Esophagus squamous epithelium (tissue), 5 donors: ENCODE data around the gene NEK9. TPM values are rescaled to one million over a fixed set of nuclear protein-coding genes. Genes with fewer than 3 reads are reported as not detected.

Source experiments
- DNase-seq: peaks from one replicate; lab custom pipeline; 2025; lab: John Stamatoyannopoulos, UW
- H3K27ac ChIP-seq, 4 donors: fragments of 200-600 bp; sonication (generic); one replicate each; pipeline ENCODE4 v1.5.1; 2016 to 2019; ENCODE audit warnings: mild to moderate bottlenecking in 1 of 4
- H3K27me3 ChIP-seq, 4 donors: fragments of 200-600 bp; sonication (generic); 1 replicate in 3 of 4; 2 replicates in 1 of 4; pipeline versions ENCODE4 v1.5.1 to v1.6.0; 2017 to 2021; ENCODE audit warnings: antibody characterized with exemption in 1 of 4
- H3K36me3 ChIP-seq, 3 donors: fragments of 200-600 bp; sonication (generic); one replicate each; pipeline ENCODE4 v1.5.1; 2016 to 2019
- H3K4me1 ChIP-seq, 3 donors: fragments of 200-600 bp; sonication (generic); one replicate each; pipeline ENCODE4 v1.5.1; 2017 to 2019
- H3K4me3 ChIP-seq, 4 donors: fragments of 200-600 bp; sonication (generic); 1 replicate in 3 of 4; 2 replicates in 1 of 4; pipeline ENCODE4 v1.5.1; 2016 to 2019; ENCODE audit warnings: mild to moderate bottlenecking in 2 of 4, moderate library complexity in 1 of 4
- H3K9me3 ChIP-seq, 3 donors: fragments of 200-600 bp; sonication (generic); one replicate each; pipeline ENCODE4 v1.5.1; 2016 to 2019
- CTCF ChIP-seq, 6 experiments: fragments of 450-650 bp in 4 of 6; fragments of 200-600 bp in 2 of 6; sonication (generic) in 2 of 6; IDR thresholded peaks; one replicate each; pipeline ENCODE4 v1.5.1; 2016 to 2019; ENCODE audit warnings: antibody characterized with exemption in 6 of 6, mild to moderate bottlenecking in 4 of 6, moderate library complexity in 4 of 6
- POLR2A ChIP-seq, 4 donors: fragments of 450-650 bp; IDR thresholded peaks; one replicate each; pipeline ENCODE4 v1.6.1; 2017; ENCODE audit warnings: antibody characterized with exemption in 4 of 4, mild to moderate bottlenecking in 4 of 4, moderate library complexity in 3 of 4
- WGBS, 2 donors: methylation state at CpG; one replicate each; pipeline ENCODE4 v1.1.5; 2018; 5-methylcytosine and 5-hydroxymethylcytosine counted together
- intact Hi-C: fragments of 100-400 bp; cut with DNase I; formaldehyde crosslinking; loops from one replicate; pipeline ENCODE4 v1.15.0; 2022
- total RNA-seq, 4 donors: library from RNA; depleted of rRNA; stranded (reverse); fragments of >200 nt; gene quantifications; one replicate each; pipeline ENCODE4 v1.1.0, GENCODE V29; 2016
- donor health status: DM: yes; HTN: yes; CAD: no.

NEK9 gene
- total RNA-seq, 4 donors from 2014 or later: 16.6 to 37.2 (median 17.8) TPM

DNA sequence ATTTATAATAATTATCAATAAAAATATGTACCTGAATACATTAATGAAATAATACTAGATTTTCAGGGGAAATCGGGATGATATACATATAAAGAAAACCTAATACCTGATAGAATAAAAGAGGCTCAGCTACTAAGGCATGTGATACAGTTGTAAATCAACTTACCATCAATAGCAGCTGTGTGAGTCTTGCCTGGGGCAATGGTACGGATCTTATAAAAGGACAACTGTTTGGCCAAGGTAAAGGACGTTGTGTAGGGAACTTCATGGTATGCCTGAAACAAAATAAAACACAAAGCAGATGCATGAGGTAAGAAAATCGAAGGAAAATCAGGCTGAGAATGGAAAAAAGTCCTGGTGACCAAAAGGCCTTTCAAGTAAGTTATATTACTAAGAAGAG, 25.4 kb downstream of the NEK9 start:
- Histone ChIP-seq H3K4me1 (no peaks in the 10 kb centered on the region), H3K36me3 (peaks cover 0 to 100% (median 33%) of the 10 kb centered on the region in 3 donors), H3K27me3 (no peaks in the 10 kb centered on the region), H3K4me3 (no peak overlapping the region), H3K27ac (no peak overlapping the region), H3K9me3 (no peaks in the 10 kb centered on the region)
- no peak for TF ChIP-seq CTCF (IDR thresholded peaks at IDR 0.05)
- TF ChIP-seq POLR2A (IDR thresholded peaks at IDR 0.05): no peak
- intact Hi-C loops: no loop called here
- whole genome bisulfite sequencing, 2 donors: 70% methylated on average over 4 of the region's 4 CpGs
- no peak for DNase-seq

DNA sequence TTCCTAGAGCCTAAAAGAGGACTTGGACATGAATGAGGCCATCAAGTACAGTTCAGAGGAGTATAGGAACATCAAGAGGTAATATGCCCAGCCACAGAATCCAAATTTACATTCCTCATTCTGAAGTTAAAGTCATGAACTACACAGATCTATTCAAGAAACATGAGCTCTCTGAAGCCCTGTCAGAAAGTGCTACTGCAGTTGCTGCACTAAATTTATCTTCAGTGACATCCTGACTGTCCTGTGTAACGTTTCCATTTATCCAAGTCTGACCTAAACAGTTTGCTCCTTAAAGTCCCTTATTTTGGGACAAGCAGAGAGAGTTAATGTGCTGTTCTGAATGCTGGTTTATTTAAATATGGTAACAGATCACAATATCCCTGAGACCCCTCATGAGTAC, 28.2 kb downstream of the NEK9 start:
- H3K27me3 ChIP-seq: no peaks in the 10 kb centered on the region
- DNase-seq: no peak
- no peaks in the 10 kb centered on the region for H3K4me1 ChIP-seq
- 50 to 70% methylated on average over 1 of the region's 1 CpG for WGBS, 2 donors
- intact Hi-C loops: no loop called here
- TF ChIP-seq POLR2A (IDR thresholded peaks at IDR 0.05) (no peak), CTCF (IDR thresholded peaks at IDR 0.05) (no peak)
- no peak overlapping the region for H3K27ac ChIP-seq
- H3K36me3 ChIP-seq: peaks cover 14 to 100% (median 42%) of the 10 kb centered on the region in 3 donors
- no peak overlapping the region for H3K4me3 ChIP-seq
- H3K9me3 ChIP-seq: no peaks in the 10 kb centered on the region

GRCh38 chr14:75098212-75098611, 28.6 kb downstream of the NEK9 start:
- TF ChIP-seq POLR2A (IDR thresholded peaks at IDR 0.05) (no peak), CTCF (IDR thresholded peaks at IDR 0.05) (no peak)
- Histone ChIP-seq H3K27me3 (no peaks in the 10 kb centered on the region), H3K9me3 (no peaks in the 10 kb centered on the region), H3K4me3 (no peak overlapping the region), H3K4me1 (no peaks in the 10 kb centered on the region), H3K36me3 (peaks cover 14 to 100% (median 38%) of the 10 kb centered on the region in 3 donors), H3K27ac (no peak overlapping the region)
- intact Hi-C loops: no loop called here
- no peak for DNase-seq

DNA sequence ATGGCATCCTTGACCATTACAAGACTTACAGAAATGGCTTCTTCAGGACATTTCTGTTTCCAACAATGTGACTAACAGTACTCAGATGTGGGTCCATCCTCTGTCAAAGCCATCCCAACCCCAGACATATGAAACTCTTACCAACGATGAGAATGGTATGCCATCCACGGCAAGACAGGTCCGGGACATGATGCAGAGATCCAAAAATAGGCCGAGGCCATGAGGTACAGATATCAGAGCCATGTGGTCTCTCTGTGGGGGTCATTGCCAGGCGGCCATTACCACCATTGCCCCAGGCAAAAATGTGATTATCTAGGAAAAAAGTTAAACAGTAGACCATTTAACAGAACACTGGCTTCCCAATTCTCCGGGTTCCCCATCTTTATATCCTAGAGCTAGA, 29.9 kb downstream of the NEK9 start:
- no peak overlapping the region for H3K4me3 ChIP-seq
- TF ChIP-seq CTCF (IDR thresholded peaks at IDR 0.05): no peak
- TF ChIP-seq POLR2A (IDR thresholded peaks at IDR 0.05): no peak
- intact Hi-C loops: no loop called here
- WGBS, 2 donors: 88 to 90% methylated on average over 5 to 6 of the region's 6 CpGs
- H3K4me1 ChIP-seq: no peaks in the 10 kb centered on the region
- no peaks in the 10 kb centered on the region for H3K27me3 ChIP-seq
- no peak overlapping the region for H3K27ac ChIP-seq
- no peaks in the 10 kb centered on the region for H3K9me3 ChIP-seq
- DNase-seq: no peak
- H3K36me3 ChIP-seq: peaks cover 14 to 100% (median 38%) of the 10 kb centered on the region in 3 donors

DNA sequence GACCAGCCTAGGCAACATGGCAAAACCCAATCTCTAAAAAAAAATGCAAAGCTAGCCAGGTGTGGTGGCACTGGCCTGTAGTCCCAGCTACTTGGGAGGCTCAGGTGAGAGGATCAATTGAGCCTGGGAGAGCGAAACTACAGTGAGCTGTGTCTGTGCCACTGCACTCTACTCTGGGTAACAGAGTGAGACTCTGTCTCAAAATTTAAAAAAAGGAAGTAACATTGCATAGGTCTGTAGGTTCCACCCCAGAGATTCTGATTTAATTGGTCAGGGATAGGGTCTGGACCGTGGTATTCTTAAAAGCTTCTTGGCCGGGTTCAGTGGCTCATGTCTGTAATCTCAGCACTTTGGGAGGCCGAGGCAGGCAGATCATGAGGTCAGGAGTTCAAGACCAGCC, 31.2 kb downstream of the NEK9 start:
- H3K4me3 ChIP-seq: no peak overlapping the region
- H3K27ac ChIP-seq: no peak overlapping the region
- H3K9me3 ChIP-seq: no peaks in the 10 kb centered on the region
- 86 to 96% methylated on average over 3 to 4 of the region's 4 CpGs for WGBS, 2 donors
- TF ChIP-seq POLR2A (IDR thresholded peaks at IDR 0.05) (no peak), CTCF (IDR thresholded peaks at IDR 0.05) (no peak)
- intact Hi-C loops: no loop called here
- peaks cover 14 to 100% (median 44%) of the 10 kb centered on the region in 3 donors for H3K36me3 ChIP-seq
- DNase-seq: no peak
- no peaks in the 10 kb centered on the region for H3K27me3 ChIP-seq
- no peaks in the 10 kb centered on the region for H3K4me1 ChIP-seq
